Measurements from ENCODE around the gene CLCN3.
"Not testable (repeated sequence)": the region's sequence is repeated elsewhere in the genome, so short reads cannot be mapped to it uniquely, and the experiment has no call there.

CLCN3 gene

GRCh38 chr4:169618286-169618685 lies 2.1 kb upstream of the CLCN3 start:
- DNase-seq (ENCODE audit: low spot score): no peak

GRCh38 chr4:169618986-169619385 lies 1.4 kb upstream of the CLCN3 start:
- no peak for DNase-seq (ENCODE audit: low spot score)

GRCh38 chr4:169619518-169619957 lies 840 bp upstream of the CLCN3 start:
- DNase-seq (ENCODE audit: low spot score): peak; percentile 46

GRCh38 chr4:169620880-169621248 lies 486 bp downstream of the CLCN3 start:
- peak; percentile 29 for DNase-seq (ENCODE audit: low spot score)

- peak; percentile 85 for DNase-seq (ENCODE audit: low spot score)
Measured at GRCh38 chr4:169621731-169622492, 1.5 kb downstream of the CLCN3 start.

- DNase-seq (ENCODE audit: low spot score): no peak
Measured at GRCh38 chr4:169622566-169622965, 2.2 kb downstream of the CLCN3 start.

- not testable (repeated sequence) for DNase-seq (ENCODE audit: low spot score)
Measured at GRCh38 chr4:169624012-169624411, 3.6 kb downstream of the CLCN3 start.

GRCh38 chr4:169625886-169626285 lies 5.5 kb downstream of the CLCN3 start:
- DNase-seq (ENCODE audit: low spot score): no peak

- no peak for DNase-seq (ENCODE audit: low spot score)
Measured at GRCh38 chr4:169626331-169627282, 6.2 kb downstream of the CLCN3 start.

- DNase-seq (ENCODE audit: low spot score): no peak
Measured at GRCh38 chr4:169627307-169627706, 6.9 kb downstream of the CLCN3 start.

- no peak for DNase-seq (ENCODE audit: low spot score)
Measured at GRCh38 chr4:169628579-169628978, 8.2 kb downstream of the CLCN3 start.

GRCh38 chr4:169630069-169630468 lies 9.7 kb downstream of the CLCN3 start:
- no peak for DNase-seq (ENCODE audit: low spot score)

- DNase-seq (ENCODE audit: low spot score): no peak
Measured at GRCh38 chr4:169632896-169633295, 12.5 kb downstream of the CLCN3 start.

GRCh38 chr4:169634975-169635374 lies 14.6 kb downstream of the CLCN3 start:
- DNase-seq (ENCODE audit: low spot score): no peak

- DNase-seq (ENCODE audit: low spot score): no peak
Measured at GRCh38 chr4:169640261-169640870, 20.0 kb downstream of the CLCN3 start.

- no peak for DNase-seq (ENCODE audit: low spot score)
Measured at GRCh38 chr4:169644802-169645201, 24.4 kb downstream of the CLCN3 start.

GRCh38 chr4:169645627-169646026 lies 25.2 kb downstream of the CLCN3 start:
- no peak for DNase-seq (ENCODE audit: low spot score)

- DNase-seq (ENCODE audit: low spot score): no peak
Measured at GRCh38 chr4:169649545-169650226, 29.3 kb downstream of the CLCN3 start.

GRCh38 chr4:169650227-169650936 lies 30.0 kb downstream of the CLCN3 start:
- no peak for DNase-seq (ENCODE audit: low spot score)

GRCh38 chr4:169652535-169652934 lies 32.2 kb downstream of the CLCN3 start:
- no peak for DNase-seq (ENCODE audit: low spot score)

- DNase-seq (ENCODE audit: low spot score): no peak
Measured at GRCh38 chr4:169655401-169655800, 35.0 kb downstream of the CLCN3 start.
